Naive thymus-derived CD4-positive, alpha-beta T cell (primary cell): ENCODE measurements around the gene TMEM95. TPM values are rescaled to one million over a fixed set of nuclear protein-coding genes. Genes with fewer than 3 reads are reported as not detected.
"Not testable (repeated sequence)": the region's sequence is repeated elsewhere in the genome, so short reads cannot be mapped to it uniquely, and the experiment has no call there.

Source experiments
- ATAC-seq: fragments of 150-1000 bp; cut with Tn5 transposase; 2 replicates; pipeline ENCODE4 v1.10.0; 2021; ENCODE audit warnings: mild to moderate bottlenecking, moderate library complexity
- CTCF ChIA-PET: fragments of 350-600 bp; sonication (Branson Sonifier 250); formaldehyde crosslinking; loops from one replicate; lab custom pipeline; 2021; ENCODE audit warnings: antibody characterized with exemption; lab: Charles Lee
- POLR2A ChIA-PET: fragments of 350-600 bp; sonication (Branson Sonifier 250); formaldehyde crosslinking; loops from one replicate; lab custom pipeline; 2021; ENCODE audit warnings: antibody characterized with exemption, inconsistent platforms; lab: Charles Lee
- DNase-seq, 9 donors: peaks; one replicate each; pipeline versions ENCODE4 v3.0.0 to v3.0.0-alpha.2; 2020 to 2022; ENCODE audit warnings: mixed read lengths in 1 of 9
- H3K27ac ChIP-seq: one replicate; pipeline ENCODE4 v1.7.0; 2013; ENCODE audit warnings: mild to moderate bottlenecking, low read depth, low read length, moderate library complexity
- H3K27me3 ChIP-seq, 2 donors: one replicate each; pipeline ENCODE4 v1.7.0; 2013; ENCODE audit warnings: low read length in 2 of 2, mild to moderate bottlenecking in 2 of 2, moderate library complexity in 2 of 2; ENCODE audit not compliant: control insufficient read depth in 2 of 2, insufficient read depth in 2 of 2
- H3K36me3 ChIP-seq, 3 experiments: 1 replicate in 2 of 3; 2 replicates in 1 of 3; pipeline ENCODE4 v1.7.0; 2013; ENCODE audit warnings: low read length in 3 of 3, mild to moderate bottlenecking in 3 of 3, moderate library complexity in 1 of 3; ENCODE audit not compliant: insufficient read depth in 3 of 3, control insufficient read depth in 2 of 3
- H3K4me1 ChIP-seq, 2 donors: one replicate each; pipeline ENCODE4 v1.7.0; 2013; ENCODE audit warnings: low read length in 2 of 2, mild to moderate bottlenecking in 2 of 2, moderate library complexity in 1 of 2; ENCODE audit not compliant: control insufficient read depth in 2 of 2, insufficient read depth in 2 of 2
- H3K4me3 ChIP-seq: 2 replicates; pipeline ENCODE4 v1.7.0; 2013; ENCODE audit warnings: mild to moderate bottlenecking, low read length
- H3K9me3 ChIP-seq, 3 experiments: 1 replicate in 2 of 3; 2 replicates in 1 of 3; pipeline ENCODE4 v1.7.0; 2013; ENCODE audit warnings: low read length in 3 of 3; ENCODE audit not compliant: control insufficient read depth in 2 of 3
- H3K27ac Mint-ChIP-seq, 9 donors: one replicate each; pipeline ENCODE4 v1.8.0; 2020 to 2022; ENCODE audit warnings: mixed read lengths in 9 of 9, mild to moderate bottlenecking in 8 of 9, moderate library complexity in 5 of 9, inconsistent platforms in 2 of 9
- H3K27me3 Mint-ChIP-seq, 5 donors: one replicate each; pipeline ENCODE4 v1.8.0; 2021 to 2022; ENCODE audit warnings: mixed read lengths in 5 of 5, mild to moderate bottlenecking in 1 of 5
- H3K36me3 Mint-ChIP-seq, 5 donors: one replicate each; pipeline ENCODE4 v1.8.0; 2020 to 2022; ENCODE audit warnings: mixed read lengths in 5 of 5, mild to moderate bottlenecking in 3 of 5, inconsistent platforms in 1 of 5
- H3K4me1 Mint-ChIP-seq, 7 donors: one replicate each; pipeline ENCODE4 v1.8.0; 2020 to 2022; ENCODE audit warnings: mixed read lengths in 7 of 7, mild to moderate bottlenecking in 3 of 7, inconsistent platforms in 1 of 7
- H3K4me3 Mint-ChIP-seq, 10 donors: one replicate each; pipeline ENCODE4 v1.8.0; 2020 to 2022; ENCODE audit warnings: mild to moderate bottlenecking in 10 of 10, mixed read lengths in 10 of 10, moderate library complexity in 6 of 10, inconsistent platforms in 2 of 10
- H3K9me3 Mint-ChIP-seq, 11 donors: one replicate each; pipeline ENCODE4 v1.8.0; 2020 to 2022; ENCODE audit warnings: mixed read lengths in 11 of 11, mild to moderate bottlenecking in 4 of 11, inconsistent platforms in 1 of 11, moderate library complexity in 1 of 11
- intact Hi-C, 2 donors: fragments of 100-400 bp; cut with micrococcal nuclease; formaldehyde crosslinking; loops; one replicate each; pipeline ENCODE4 v1.15.1; 2023
- polyA plus RNA-seq, 2 donors: library from polyadenylated mRNA; unstranded; fragments of 300-500 nt; fragmentation: Illumina TruSeq; gene quantifications; one replicate each; pipeline ENCODE4 v1.2.3, GENCODE V29; 2021
- total RNA-seq, 6 experiments: library from RNA in 5 of 6; stranded (reverse) in 5 of 6; gene quantifications; 1 replicate in 5 of 6; 2 replicates in 1 of 6; pipeline ENCODE4 v1.2.3 and lab custom pipeline; 2021 to 2026

The TMEM95 gene
- total and polyA plus RNA-seq, 7 experiments from 2014 or later = not detected

DNA sequence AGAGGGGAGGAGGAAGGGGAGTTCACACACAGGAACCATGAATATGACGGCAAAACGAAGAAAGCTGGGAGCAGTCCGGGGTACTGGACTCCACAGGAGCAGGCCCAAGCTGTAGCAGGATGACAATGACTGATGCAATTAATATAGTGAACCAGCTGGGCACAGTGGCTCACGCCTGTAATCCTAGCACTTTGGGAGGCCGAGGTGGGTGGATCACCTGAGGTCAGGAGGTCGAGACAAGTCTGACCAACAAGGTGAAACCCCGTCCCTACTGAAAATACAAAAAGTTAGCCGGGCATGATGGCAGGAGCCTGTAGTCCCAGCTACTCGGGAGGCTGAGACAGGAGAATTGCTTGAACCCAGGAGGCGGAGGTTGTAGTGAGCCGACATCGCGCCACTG, 19.2 kb upstream of the TMEM95 start:
- H3K36me3 Mint-ChIP-seq = peaks cover 4 to 21% (median 11%) of the 10 kb centered on the region in 5 donors
- ChIA-PET POLR2A (interaction anchor here (0.7 to 22.8 kb wide), 25 partner anchors 9 to 870 kb away, joined by 3 to 336 read pairs (median 6); partner anchors contain the start of genes DVL2, EIF5A, GABARAP and GPS2), CTCF (interaction anchor here (1.0 to 5.2 kb wide), 13 partner anchors 9 to 290 kb away, joined by 3 to 53 read pairs (median 14); partner anchors contain the start of genes SLC2A4, TMEM102 and TMEM95)
- H3K4me3 ChIP-seq = peak overlapping the region; percentile 99
- peak overlapping the region; percentile 81 for H3K27ac ChIP-seq
- not testable (repeated sequence) for H3K9me3 Mint-ChIP-seq, H3K9me3 ChIP-seq, H3K27me3 Mint-ChIP-seq, DNase-seq, H3K27me3 ChIP-seq, ATAC-seq
- peaks cover 0 to 24% (median 11%) of the 10 kb centered on the region in 3 experiments for H3K36me3 ChIP-seq
- peaks cover 36 to 48% of the 10 kb centered on the region in 2 donors for H3K4me1 ChIP-seq
- intact Hi-C loops = loop anchor here (1.0 to 5.0 kb wide), 10 partner anchors 10 to 100 kb away; partner anchors contain the start of genes ELP5 (in 1 of the 2), SLC2A4 (in 1 of the 2), TMEM102 (in 1 of the 2) and TNK1 (in 1 of the 2)
- H3K4me3 Mint-ChIP-seq = peak overlapping the region; percentile 89 to 99 (median 94)
- H3K27ac Mint-ChIP-seq = peak overlapping the region; percentile 89 to 100 (median 95)
- peaks cover 52 to 79% (median 60%) of the 10 kb centered on the region in 7 donors for H3K4me1 Mint-ChIP-seq

DNA sequence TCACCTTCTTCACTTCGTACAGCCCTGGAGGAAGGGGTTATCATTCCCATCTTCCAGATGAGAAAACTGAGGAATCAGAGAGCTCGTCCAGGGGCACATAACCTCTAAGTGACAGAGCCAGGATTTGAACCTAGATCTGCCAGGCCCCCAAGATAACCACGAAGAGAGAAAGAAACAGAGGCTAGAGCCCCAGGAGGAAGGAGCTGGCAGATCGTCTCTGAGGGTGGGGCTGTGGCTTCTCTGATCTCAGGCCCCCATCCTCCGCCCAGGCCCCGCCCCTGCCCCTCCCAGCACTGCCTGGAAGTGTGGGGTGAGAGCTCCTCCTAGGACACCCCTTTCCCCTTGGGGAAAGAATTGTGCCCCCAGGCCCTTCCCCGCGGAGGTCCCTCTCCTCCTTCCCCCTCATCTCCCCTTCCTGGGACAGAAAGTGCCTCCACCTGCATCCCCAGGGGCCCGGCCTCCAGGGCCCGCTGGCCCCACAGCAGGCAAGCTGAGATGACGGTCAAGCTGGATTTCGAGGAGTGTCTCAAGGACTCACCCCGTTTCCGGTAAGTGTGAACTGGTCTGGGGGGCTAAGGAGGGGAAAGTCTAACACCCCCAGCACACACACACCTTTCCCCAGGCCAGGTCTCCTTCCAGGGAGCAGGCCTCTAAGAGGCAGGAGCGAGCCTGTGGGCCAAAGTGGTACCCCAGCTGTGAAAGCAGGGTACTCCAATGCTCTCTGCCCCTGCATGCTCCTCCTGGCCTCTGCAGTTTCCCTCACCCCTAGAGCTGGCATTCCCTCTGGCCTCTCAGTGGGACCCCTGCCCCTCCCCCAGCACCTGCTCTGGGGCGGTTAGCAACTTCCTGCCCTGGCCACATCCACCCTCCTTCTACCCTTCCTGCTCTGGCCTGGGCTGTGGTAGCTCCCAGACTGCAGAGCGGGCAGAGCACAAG, 18.4 kb upstream of the TMEM95 start, which contains the start of gene ACAP1:
TSS of gene ACAP1 (plus strand) at position 290 of the 936 bp plus-strand sequence. CDS start at position 496, 206 bp downstream.
- POLR2A ChIA-PET = interaction anchor here (0.7 to 22.8 kb wide), 34 partner anchors 9 to 870 kb away, joined by 3 to 336 read pairs (median 4); partner anchors contain the start of genes DVL2, EIF5A, GABARAP and GPS2
- no peaks in the 10 kb centered on the region for H3K27me3 ChIP-seq
- no peaks in the 10 kb centered on the region for H3K27me3 Mint-ChIP-seq
- intact Hi-C loops = loop anchor here (1.0 to 5.0 kb wide), 12 partner anchors 7 to 99 kb away; partner anchors contain the start of genes NEURL4 (in 2 of the 2), ELP5 (in 1 of the 2), SLC2A4 (in 1 of the 2) and TMEM102 (in 1 of the 2)
- H3K27ac Mint-ChIP-seq = peak within 1 kb of the TSS; percentile 89 to 100 (median 95)
- peak within 1 kb of the TSS; percentile 89 to 99 (median 94) for H3K4me3 Mint-ChIP-seq
- H3K27ac ChIP-seq = peak within 1 kb of the TSS; percentile 81
- no peaks in the 10 kb centered on the region for H3K9me3 Mint-ChIP-seq
- H3K36me3 ChIP-seq = peaks cover 2 to 32% (median 11%) of the 10 kb centered on the region in 3 experiments
- peak; percentile 99 for ATAC-seq
- peak within 1 kb of the TSS; percentile 99 for H3K4me3 ChIP-seq
- H3K4me1 ChIP-seq = peaks cover 31 to 44% of the 10 kb centered on the region in 2 donors
- H3K36me3 Mint-ChIP-seq = peaks cover 4 to 23% (median 14%) of the 10 kb centered on the region in 5 donors
- peaks cover 49 to 76% (median 60%) of the 10 kb centered on the region in 7 donors for H3K4me1 Mint-ChIP-seq
- CTCF ChIA-PET = interaction anchor here (0.6 to 5.2 kb wide), 17 partner anchors 9 to 291 kb away, joined by 3 to 53 read pairs (median 7); partner anchors contain the start of genes PLSCR3, POLR2A, SLC2A4 and TMEM102
- DNase-seq = peak; percentile 56 to 85 (median 82)
- no peaks in the 10 kb centered on the region for H3K9me3 ChIP-seq

DNA sequence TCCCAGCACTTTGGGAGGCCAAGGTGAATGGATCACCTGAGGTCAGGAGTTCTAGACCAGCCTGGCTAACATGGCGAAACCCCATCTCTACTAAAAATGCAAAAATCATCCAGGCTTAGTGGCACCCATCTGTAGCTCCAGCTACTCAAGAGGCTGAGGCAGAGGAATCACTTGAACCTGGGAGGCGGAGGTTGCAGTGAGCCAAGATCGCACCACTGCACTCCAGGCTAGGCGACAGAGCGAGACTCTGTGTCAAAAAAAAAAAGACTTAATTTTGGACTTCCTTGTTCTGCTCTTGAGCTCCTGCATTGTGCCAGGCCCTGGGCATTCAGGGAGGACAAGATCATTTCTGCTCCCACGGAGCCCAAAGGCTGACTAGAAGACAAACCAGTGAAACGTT, 17.4 kb upstream of the TMEM95 start:
- H3K27ac Mint-ChIP-seq = peak overlapping the region; percentile 89 to 100 (median 95)
- H3K4me1 ChIP-seq = peaks cover 26 to 35% of the 10 kb centered on the region in 2 donors
- POLR2A ChIA-PET = interaction anchor here (0.9 to 22.8 kb wide), 20 partner anchors 8 to 497 kb away, joined by 3 to 336 read pairs (median 6); partner anchors contain the start of genes DVL2, EIF5A, GABARAP and GPS2
- H3K4me3 Mint-ChIP-seq = peak overlapping the region; percentile 89 to 99 (median 94)
- not testable (repeated sequence) for H3K27me3 Mint-ChIP-seq, DNase-seq, H3K9me3 Mint-ChIP-seq, H3K27me3 ChIP-seq, ATAC-seq, H3K9me3 ChIP-seq
- intact Hi-C loops = loop anchor here (1.0 to 5.0 kb wide), 5 partner anchors 8 to 57 kb away; partner anchors contain the start of genes NEURL4 (in 2 of the 2), SLC2A4 (in 1 of the 2) and TNK1 (in 1 of the 2)
- peak overlapping the region; percentile 99 for H3K4me3 ChIP-seq
- peak overlapping the region; percentile 81 for H3K27ac ChIP-seq
- peaks cover 43 to 67% (median 56%) of the 10 kb centered on the region in 7 donors for H3K4me1 Mint-ChIP-seq
- peaks cover 10 to 43% (median 21%) of the 10 kb centered on the region in 3 experiments for H3K36me3 ChIP-seq
- CTCF ChIA-PET = interaction anchor here (1.0 to 5.2 kb wide), 8 partner anchors 11 to 146 kb away, joined by 3 to 53 read pairs (median 16); partner anchors contain the start of genes PLSCR3, POLR2A and SLC2A4
- peaks cover 4 to 27% (median 17%) of the 10 kb centered on the region in 5 donors for H3K36me3 Mint-ChIP-seq

DNA sequence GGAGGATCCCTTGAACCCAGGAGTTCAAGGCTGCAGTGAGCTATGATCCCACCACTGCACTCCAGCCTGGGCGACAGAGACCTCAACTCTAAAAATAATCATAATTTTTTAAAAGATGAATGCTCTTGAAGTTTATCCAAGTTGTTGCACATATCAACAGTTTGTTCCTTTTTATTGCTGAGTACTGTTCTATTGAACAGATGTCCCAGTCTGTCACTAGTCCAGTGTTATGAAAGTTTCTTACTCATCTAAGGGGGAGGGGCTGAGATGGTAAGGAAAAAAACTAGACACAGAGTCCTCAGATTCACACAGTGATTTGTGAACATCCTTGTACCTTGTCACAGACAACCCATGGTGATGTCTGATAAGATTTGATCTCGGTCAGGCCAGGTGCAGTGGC, 14.8 kb upstream of the TMEM95 start:
- H3K4me1 ChIP-seq = peaks cover 20 to 26% of the 10 kb centered on the region in 2 donors
- no peaks in the 10 kb centered on the region for H3K9me3 ChIP-seq
- Mint-ChIP-seq H3K27me3 (no peaks in the 10 kb centered on the region), H3K4me1 (peaks cover 34 to 56% (median 44%) of the 10 kb centered on the region in 7 donors), H3K27ac (peak overlapping the region in 8 of 9 donors; percentile 5 to 87 (median 72)), H3K36me3 (peaks cover 9 to 33% (median 26%) of the 10 kb centered on the region in 5 donors), H3K4me3 (peak overlapping the region in 3 of 10 donors; percentile 14 to 73 (median 68)), H3K9me3 (no peaks in the 10 kb centered on the region)
- no peak for ATAC-seq
- CTCF ChIA-PET = interaction anchor here (1.5 kb wide), 1 partner anchor 9 kb away, joined by 3 read pairs; no protein-coding TSS in a partner anchor
- POLR2A ChIA-PET = interaction anchor here (2.7 to 22.8 kb wide), 3 partner anchors 10 to 27 kb away, joined by 11 to 336 read pairs (median 11); partner anchors contain the start of genes EIF5A, GPS2 and NEURL4
- DNase-seq = no peak
- peaks cover 23 to 68% (median 32%) of the 10 kb centered on the region in 3 experiments for H3K36me3 ChIP-seq
- H3K27me3 ChIP-seq = no peaks in the 10 kb centered on the region
- no peak overlapping the region for H3K4me3 ChIP-seq
- peak overlapping the region; percentile 31 for H3K27ac ChIP-seq
- intact Hi-C loops = no loop called here

GRCh38 chr17:7341842-7342241, 13.1 kb upstream of the TMEM95 start:
- Histone ChIP-seq H3K36me3 (peaks cover 33 to 81% (median 43%) of the 10 kb centered on the region in 3 experiments), H3K27ac (no peak overlapping the region), H3K9me3 (no peaks in the 10 kb centered on the region), H3K4me1 (peaks cover 9 to 16% of the 10 kb centered on the region in 2 donors), H3K4me3 (no peak overlapping the region), H3K27me3 (no peaks in the 10 kb centered on the region)
- POLR2A ChIA-PET = interaction anchor here (0.6 to 22.8 kb wide), 4 partner anchors 12 to 59 kb away, joined by 4 to 336 read pairs (median 8); partner anchors contain the start of genes EIF5A, GPS2 and NEURL4
- intact Hi-C loops = no loop called here
- peaks cover 24 to 48% (median 37%) of the 10 kb centered on the region in 7 donors for H3K4me1 Mint-ChIP-seq
- H3K4me3 Mint-ChIP-seq = no peak overlapping the region
- CTCF ChIA-PET = interaction anchor here (1.1 to 1.2 kb wide), 3 partner anchors 12 to 17 kb away, joined by 3 to 6 read pairs (median 5); no protein-coding TSS in a partner anchor
- peak overlapping the region in 4 of 9 donors; percentile 48 to 87 (median 70) for H3K27ac Mint-ChIP-seq
- H3K9me3 Mint-ChIP-seq = no peaks in the 10 kb centered on the region
- ATAC-seq (no peak), DNase-seq (no peak)
- H3K36me3 Mint-ChIP-seq = peaks cover 9 to 36% (median 26%) of the 10 kb centered on the region in 5 donors
- no peaks in the 10 kb centered on the region for H3K27me3 Mint-ChIP-seq
